Uterus (tissue), 2 donors: ENCODE data around the gene PCNX3.

Experiments used
- POLR2A ChIP-seq, 2 donors: fragments of 450-650 bp; IDR thresholded peaks; one replicate each; pipeline ENCODE4 v1.6.1; 2016; ENCODE audit warnings: antibody characterized with exemption in 2 of 2, mild to moderate bottlenecking in 1 of 2, moderate library complexity in 1 of 2
- TF ChIP-seq, protein P1 (sequence below), 4 experiments: fragments of 200-600 bp in 2 of 4; fragments of 450-650 bp in 2 of 4; sonication (generic) in 2 of 4; IDR thresholded peaks; one replicate each; pipeline ENCODE4 v1.5.1; 2016 to 2019; ENCODE audit warnings: antibody characterized with exemption in 4 of 4, mild to moderate bottlenecking in 2 of 4, moderate library complexity in 1 of 4

DNA sequence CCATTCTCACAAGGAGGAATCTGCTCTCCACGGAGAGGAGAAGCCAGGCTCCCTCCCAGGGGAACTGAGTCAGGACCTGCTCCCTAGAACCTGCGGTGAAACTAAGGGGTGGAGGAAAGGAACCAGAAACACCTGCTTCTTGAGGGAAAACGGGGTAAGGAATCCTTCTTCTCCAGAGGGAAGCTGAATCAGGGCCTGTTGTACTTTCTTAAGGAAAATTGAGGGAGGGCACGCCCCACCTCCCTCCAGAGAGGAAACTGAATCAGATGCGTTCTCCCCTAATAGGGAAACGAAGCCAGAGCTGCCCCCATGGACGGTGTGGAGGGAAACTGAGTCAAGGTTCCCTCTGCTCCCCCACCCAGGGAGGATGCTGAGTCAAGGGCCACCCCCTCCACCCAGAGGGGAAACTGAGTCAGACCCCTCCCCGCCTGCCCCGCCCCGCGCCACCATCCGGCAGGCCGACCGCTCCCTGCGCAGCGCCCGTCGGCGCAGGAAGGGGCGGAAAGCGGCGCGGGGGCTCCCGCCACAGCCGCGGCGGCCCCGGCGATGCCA is 46.7 kb downstream of the PCNX3 start:
- TF ChIP-seq, protein P1, sequence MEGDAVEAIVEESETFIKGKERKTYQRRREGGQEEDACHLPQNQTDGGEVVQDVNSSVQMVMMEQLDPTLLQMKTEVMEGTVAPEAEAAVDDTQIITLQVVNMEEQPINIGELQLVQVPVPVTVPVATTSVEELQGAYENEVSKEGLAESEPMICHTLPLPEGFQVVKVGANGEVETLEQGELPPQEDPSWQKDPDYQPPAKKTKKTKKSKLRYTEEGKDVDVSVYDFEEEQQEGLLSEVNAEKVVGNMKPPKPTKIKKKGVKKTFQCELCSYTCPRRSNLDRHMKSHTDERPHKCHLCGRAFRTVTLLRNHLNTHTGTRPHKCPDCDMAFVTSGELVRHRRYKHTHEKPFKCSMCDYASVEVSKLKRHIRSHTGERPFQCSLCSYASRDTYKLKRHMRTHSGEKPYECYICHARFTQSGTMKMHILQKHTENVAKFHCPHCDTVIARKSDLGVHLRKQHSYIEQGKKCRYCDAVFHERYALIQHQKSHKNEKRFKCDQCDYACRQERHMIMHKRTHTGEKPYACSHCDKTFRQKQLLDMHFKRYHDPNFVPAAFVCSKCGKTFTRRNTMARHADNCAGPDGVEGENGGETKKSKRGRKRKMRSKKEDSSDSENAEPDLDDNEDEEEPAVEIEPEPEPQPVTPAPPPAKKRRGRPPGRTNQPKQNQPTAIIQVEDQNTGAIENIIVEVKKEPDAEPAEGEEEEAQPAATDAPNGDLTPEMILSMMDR (IDR thresholded peaks at IDR 0.05) = no peak
- no peak for TF ChIP-seq POLR2A (IDR thresholded peaks at IDR 0.05)
